H1 (cell line): ENCODE data around the gene RGS9.

Experiments
- ASH2L ChIP-seq: fragments of 200-600, 300-600 bp; sonication (generic); IDR thresholded peaks from one replicate; pipeline ENCODE4 v1.7.1; 2017; ENCODE audit warnings: low read length
- CEBPB ChIP-seq: IDR thresholded peaks from 2 replicates; pipeline ENCODE4 v1.6.1; 2012; ENCODE audit warnings: low read depth, low read length
- CTCF ChIP-seq, 3 experiments: IDR thresholded peaks; 1 replicate in 2 of 3; 2 replicates in 1 of 3; pipeline versions ENCODE4 v1.5.1 to v1.6.1; 2011; ENCODE audit warnings: low read length in 3 of 3, mild to moderate bottlenecking in 3 of 3, inconsistent platforms in 2 of 3, low read depth in 1 of 3, moderate library complexity in 1 of 3; ENCODE audit not compliant: insufficient read depth in 1 of 3; ENCODE audit errors: control extremely low read depth in 1 of 3
- EP300 ChIP-seq, 2 experiments: IDR thresholded peaks; 1 replicate in 1 of 2; 2 replicates in 1 of 2; pipeline ENCODE4 v1.6.1; 2011 to 2012; ENCODE audit warnings: low read depth in 2 of 2, low read length in 2 of 2, mild to moderate bottlenecking in 2 of 2, borderline replicate concordance in 1 of 2, inconsistent platforms in 1 of 2, moderate library complexity in 1 of 2
- EZH2 ChIP-seq: fragments of 200-600 bp; sonication (generic); IDR thresholded peaks from 2 replicates; pipeline ENCODE4 v1.7.1; 2012; ENCODE audit warnings: low read depth, mild to moderate bottlenecking, moderate library complexity, low read length, inconsistent platforms; ENCODE audit not compliant: severe bottlenecking
- MAX ChIP-seq: IDR thresholded peaks from 2 replicates; pipeline ENCODE4 v1.6.1; 2012; ENCODE audit warnings: inconsistent platforms
- POLR2A ChIP-seq, 2 experiments: IDR thresholded peaks; 1 replicate in 1 of 2; 2 replicates in 1 of 2; pipeline ENCODE4 v1.6.1; 2011; ENCODE audit warnings: low read depth in 2 of 2, low read length in 2 of 2, mild to moderate bottlenecking in 2 of 2; ENCODE audit errors: control extremely low read depth in 1 of 2
- POLR2AphosphoS5 ChIP-seq: IDR thresholded peaks from 2 replicates; pipeline ENCODE4 v1.6.1; 2011; ENCODE audit warnings: low read depth, low read length
- SRF ChIP-seq: IDR thresholded peaks from 2 replicates; pipeline ENCODE4 v1.6.1; 2011; ENCODE audit warnings: mild to moderate bottlenecking, low read depth, low read length, moderate library complexity
- SUZ12 ChIP-seq: fragments of 200-600 bp; sonication (generic); IDR thresholded peaks from 2 replicates; pipeline ENCODE4 v1.6.1; 2012; ENCODE audit warnings: mild to moderate bottlenecking, inconsistent platforms, low read length, moderate library complexity, mixed read lengths
- USF2 ChIP-seq: IDR thresholded peaks from 2 replicates; pipeline ENCODE4 v1.6.1; 2011; ENCODE audit warnings: low read length, improper control_type of control experiment

- TF ChIP-seq POLR2AphosphoS5 (no peak), USF2 (no peak), EZH2 (no peak), CTCF (IDR thresholded peaks at IDR 0.05; ENCODE audit: control extremely low read depth in 1 of 3, insufficient read depth in 1 of 3, low read depth in 1 of 3, low read length in 3 of 3) (no peak), EP300 (IDR thresholded peaks at IDR 0.05; ENCODE audit: borderline replicate concordance in 1 of 2, low read depth in 2 of 2, low read length in 2 of 2) (no peak), POLR2A (IDR thresholded peaks at IDR 0.05; ENCODE audit: control extremely low read depth in 1 of 2, low read depth in 2 of 2, low read length in 2 of 2) (no peak), ASH2L (no peak), SRF (no peak), CEBPB (no peak), MAX (no peak), SUZ12 (no peak)
These were observed 5.9 kb upstream of the RGS9 start for GRCh38 chr17:65131240-65131639.
